ENCODE measurements around the gene GFRA1.

- TF ChIP-seq CTCF (IDR thresholded peaks at IDR 0.05; ENCODE audit: insufficient read depth, low read length, poor library complexity, severe bottlenecking) (no peak), EZH2phosphoT487 (conservative IDR thresholded peaks at IDR 0.05; ENCODE audit: low read length) (no peak)
Observed at GRCh38 chr10:116105264-116105663, 167.7 kb downstream of the GFRA1 start.
